ENCODE measurements around the gene SH3BGRL2. TPM values are rescaled to one million over a fixed set of nuclear protein-coding genes. Genes with fewer than 3 reads are reported as not detected.
"Not testable (repeated sequence)": the region's sequence is repeated elsewhere in the genome, so short reads cannot be mapped to it uniquely, and the experiment has no call there.

Gene SH3BGRL2
- total RNA-seq, 1 donor from 2014 or later = 16.2 TPM

DNA sequence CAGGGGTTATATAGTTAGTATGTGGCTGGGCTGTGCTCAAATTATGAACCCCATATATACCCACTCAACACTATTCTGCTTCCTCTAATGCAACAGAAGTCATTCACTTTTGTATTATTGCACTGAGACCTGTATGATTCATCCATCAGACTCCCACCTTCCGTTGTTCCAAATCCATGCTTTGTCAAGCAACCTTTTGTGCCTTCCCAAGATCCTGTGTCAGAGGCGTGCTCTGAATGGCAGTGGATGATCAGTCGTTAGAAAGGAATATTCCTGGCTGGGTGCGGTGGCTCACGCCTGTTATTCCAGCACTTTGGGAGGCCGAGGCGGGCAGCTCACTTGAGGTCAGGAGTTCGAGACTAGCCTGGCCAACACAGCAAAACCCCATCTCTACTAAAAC is 103.2 kb downstream of the SH3BGRL2 start:
- DNase-seq (ENCODE audit: extremely low read depth, low read depth, low spot score) = no peak

DNA sequence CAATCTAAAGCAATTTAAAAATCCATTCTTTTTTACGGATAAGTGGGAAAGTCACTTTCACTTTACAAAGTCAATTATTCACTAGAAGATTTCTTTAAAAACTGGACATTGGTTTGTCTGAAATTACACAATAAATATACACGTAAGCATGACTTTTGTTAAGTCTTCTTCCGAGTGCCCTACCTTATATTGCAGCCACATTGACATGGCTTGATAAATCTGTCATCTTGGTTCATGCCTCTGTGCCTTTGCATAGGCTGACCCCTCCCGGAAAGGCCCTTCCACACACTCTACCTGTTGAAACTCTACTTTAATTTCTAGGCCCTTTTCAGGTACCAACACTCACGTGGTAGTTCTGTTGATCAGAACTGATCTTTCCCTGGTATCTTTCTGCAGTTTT is 104.1 kb downstream of the SH3BGRL2 start:
- no peak for DNase-seq (ENCODE audit: extremely low read depth, low read depth, low spot score)

DNA sequence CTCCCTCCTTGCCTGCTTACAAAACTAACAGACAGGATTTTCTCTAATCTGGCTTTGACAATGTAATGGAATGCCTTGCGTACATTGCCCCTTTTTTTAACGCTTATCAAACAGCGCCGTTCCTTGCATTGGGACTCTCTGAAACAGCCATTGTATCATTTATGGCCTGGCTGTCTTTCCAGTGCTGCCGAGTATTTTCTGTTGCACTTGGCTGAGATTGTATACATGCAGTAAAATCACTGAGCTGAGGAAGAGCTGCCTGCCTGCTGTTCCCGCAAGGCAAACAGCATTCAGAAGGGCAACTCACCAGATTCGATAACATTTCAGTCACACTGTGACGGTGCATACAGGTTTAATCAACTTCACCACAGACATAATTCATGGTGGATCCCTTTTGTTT is 106.0 kb downstream of the SH3BGRL2 start:
- DNase-seq (ENCODE audit: extremely low read depth, low read depth, low spot score) = no peak

DNA sequence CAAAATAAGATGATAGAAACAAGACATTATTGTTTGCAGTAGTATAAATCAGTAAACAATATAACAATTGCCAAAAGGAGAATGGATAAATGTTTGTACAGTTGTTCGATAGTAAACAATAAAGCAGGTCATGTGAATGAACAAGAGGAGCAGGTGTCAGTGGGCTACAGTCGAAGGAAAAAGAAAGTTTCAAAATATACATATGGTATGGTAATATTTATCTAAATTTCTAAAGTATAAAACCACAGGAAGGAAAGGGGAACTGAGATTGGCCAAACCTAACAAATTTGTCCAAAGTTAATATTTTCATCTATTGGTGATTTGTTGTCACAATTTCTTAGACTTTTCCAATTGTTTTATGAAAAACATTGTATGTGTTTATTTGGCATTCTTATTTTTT is 110.9 kb downstream of the SH3BGRL2 start:
- no peak for DNase-seq (ENCODE audit: extremely low read depth, low read depth, low spot score)

DNA sequence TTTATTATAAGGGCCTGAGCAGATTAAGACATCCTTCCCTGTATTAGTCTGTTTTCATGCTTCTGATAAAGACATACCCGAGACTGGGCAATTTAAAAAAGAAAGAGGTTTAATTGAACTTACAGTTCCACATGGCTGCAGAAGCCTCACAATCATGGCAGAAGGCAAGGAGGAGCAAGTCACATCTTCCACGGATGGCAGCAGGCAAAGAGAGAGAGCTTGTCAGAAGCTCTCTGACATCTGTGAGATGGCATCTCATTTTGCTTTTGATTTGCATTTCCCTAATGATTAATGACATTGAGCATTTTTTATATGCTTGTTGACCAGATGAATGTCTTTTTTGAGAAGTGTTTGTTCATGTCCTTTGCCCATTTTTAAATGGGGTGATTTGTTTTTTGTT is 114.2 kb downstream of the SH3BGRL2 start:
- not testable (repeated sequence) for DNase-seq (ENCODE audit: extremely low read depth, low read depth, low spot score)

DNA sequence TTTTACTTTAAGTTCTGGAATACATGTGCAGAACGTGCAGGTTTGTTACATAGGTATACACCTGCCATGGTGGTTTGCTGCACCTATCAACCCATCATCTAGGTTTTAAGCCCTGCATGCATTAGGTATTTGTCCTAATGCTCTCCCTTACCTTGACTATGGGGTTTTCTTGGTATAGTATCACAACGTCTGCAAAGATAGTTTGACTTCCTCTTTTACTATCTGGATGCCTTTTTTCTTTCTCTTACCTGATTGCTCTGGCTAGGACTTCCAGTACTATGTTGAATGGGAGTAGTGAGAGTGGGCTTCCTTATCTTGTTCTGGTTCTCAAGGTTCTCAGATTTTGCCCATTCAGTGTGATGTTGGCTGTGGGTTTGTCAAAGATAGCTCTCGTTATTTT is 115.2 kb downstream of the SH3BGRL2 start:
- DNase-seq (ENCODE audit: extremely low read depth, low read depth, low spot score) = not testable (repeated sequence)

DNA sequence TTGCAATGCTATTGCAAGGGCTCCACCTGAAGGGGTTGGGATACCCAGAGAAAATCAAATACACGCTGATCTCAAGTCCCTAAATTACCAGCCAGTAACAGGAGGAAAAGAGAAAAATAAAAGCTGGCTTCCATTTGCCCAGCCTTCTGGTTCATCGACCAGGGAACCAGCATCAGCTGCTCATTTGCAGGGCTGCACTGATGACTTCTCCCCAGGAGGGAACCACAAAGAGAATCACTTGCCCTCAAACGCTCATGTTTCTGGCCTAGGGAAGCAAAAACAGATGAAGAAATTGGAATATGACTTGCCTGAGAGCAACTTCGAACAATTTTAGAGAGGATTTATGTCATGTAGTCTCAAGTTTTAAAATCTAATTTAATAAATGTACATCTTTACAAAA is 119.7 kb downstream of the SH3BGRL2 start:
- DNase-seq (ENCODE audit: extremely low read depth, low read depth, low spot score) = no peak

Other genes starting within 250 kb of the SH3BGRL2 start
- gene LCA5, start 93.9 kb upstream of the SH3BGRL2 start, total RNA-seq = 3.3 and 4.6 TPM in 2 replicates